Measurements from ENCODE around the gene OR56A3.

DNA sequence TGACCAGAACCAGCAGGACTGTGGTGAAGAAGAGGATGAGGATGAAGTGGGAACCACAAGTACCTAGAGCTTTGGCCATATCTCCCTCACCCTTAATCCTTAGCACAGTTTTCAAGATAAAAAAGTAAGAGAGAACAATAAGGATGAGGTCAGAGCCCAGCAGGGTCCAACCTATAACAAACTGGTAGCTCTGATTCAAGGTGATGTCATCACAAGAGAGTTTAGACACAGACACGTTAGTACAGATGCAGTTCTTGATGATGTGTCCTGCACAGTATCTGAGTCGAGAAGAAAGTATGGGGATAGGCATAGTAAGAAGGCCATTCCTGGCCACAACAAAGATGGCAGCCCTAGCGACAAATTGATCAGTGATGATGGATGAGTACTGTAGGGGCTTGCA is 25.7 kb downstream of the OR56A3 start:
- TF ChIP-seq POLR2AphosphoS5 (IDR thresholded peaks at IDR 0.05; ENCODE audit: low read depth, low read length): no peak
- no peak for TF ChIP-seq SIN3A (IDR thresholded peaks at IDR 0.05; ENCODE audit: borderline replicate concordance, low read depth, low read length)
- TF ChIP-seq TCF12 (IDR thresholded peaks at IDR 0.05): no peak
- TF ChIP-seq, protein P1, sequence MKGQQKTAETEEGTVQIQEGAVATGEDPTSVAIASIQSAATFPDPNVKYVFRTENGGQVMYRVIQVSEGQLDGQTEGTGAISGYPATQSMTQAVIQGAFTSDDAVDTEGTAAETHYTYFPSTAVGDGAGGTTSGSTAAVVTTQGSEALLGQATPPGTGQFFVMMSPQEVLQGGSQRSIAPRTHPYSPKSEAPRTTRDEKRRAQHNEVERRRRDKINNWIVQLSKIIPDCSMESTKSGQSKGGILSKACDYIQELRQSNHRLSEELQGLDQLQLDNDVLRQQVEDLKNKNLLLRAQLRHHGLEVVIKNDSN (IDR thresholded peaks at IDR 0.05; ENCODE audit: borderline replicate concordance, low read depth): no peak
- TF ChIP-seq, protein P2, sequence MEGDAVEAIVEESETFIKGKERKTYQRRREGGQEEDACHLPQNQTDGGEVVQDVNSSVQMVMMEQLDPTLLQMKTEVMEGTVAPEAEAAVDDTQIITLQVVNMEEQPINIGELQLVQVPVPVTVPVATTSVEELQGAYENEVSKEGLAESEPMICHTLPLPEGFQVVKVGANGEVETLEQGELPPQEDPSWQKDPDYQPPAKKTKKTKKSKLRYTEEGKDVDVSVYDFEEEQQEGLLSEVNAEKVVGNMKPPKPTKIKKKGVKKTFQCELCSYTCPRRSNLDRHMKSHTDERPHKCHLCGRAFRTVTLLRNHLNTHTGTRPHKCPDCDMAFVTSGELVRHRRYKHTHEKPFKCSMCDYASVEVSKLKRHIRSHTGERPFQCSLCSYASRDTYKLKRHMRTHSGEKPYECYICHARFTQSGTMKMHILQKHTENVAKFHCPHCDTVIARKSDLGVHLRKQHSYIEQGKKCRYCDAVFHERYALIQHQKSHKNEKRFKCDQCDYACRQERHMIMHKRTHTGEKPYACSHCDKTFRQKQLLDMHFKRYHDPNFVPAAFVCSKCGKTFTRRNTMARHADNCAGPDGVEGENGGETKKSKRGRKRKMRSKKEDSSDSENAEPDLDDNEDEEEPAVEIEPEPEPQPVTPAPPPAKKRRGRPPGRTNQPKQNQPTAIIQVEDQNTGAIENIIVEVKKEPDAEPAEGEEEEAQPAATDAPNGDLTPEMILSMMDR (IDR thresholded peaks at IDR 0.05): no peak
- TF ChIP-seq, protein P3, sequence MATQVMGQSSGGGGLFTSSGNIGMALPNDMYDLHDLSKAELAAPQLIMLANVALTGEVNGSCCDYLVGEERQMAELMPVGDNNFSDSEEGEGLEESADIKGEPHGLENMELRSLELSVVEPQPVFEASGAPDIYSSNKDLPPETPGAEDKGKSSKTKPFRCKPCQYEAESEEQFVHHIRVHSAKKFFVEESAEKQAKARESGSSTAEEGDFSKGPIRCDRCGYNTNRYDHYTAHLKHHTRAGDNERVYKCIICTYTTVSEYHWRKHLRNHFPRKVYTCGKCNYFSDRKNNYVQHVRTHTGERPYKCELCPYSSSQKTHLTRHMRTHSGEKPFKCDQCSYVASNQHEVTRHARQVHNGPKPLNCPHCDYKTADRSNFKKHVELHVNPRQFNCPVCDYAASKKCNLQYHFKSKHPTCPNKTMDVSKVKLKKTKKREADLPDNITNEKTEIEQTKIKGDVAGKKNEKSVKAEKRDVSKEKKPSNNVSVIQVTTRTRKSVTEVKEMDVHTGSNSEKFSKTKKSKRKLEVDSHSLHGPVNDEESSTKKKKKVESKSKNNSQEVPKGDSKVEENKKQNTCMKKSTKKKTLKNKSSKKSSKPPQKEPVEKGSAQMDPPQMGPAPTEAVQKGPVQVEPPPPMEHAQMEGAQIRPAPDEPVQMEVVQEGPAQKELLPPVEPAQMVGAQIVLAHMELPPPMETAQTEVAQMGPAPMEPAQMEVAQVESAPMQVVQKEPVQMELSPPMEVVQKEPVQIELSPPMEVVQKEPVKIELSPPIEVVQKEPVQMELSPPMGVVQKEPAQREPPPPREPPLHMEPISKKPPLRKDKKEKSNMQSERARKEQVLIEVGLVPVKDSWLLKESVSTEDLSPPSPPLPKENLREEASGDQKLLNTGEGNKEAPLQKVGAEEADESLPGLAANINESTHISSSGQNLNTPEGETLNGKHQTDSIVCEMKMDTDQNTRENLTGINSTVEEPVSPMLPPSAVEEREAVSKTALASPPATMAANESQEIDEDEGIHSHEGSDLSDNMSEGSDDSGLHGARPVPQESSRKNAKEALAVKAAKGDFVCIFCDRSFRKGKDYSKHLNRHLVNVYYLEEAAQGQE (IDR thresholded peaks at IDR 0.05; ENCODE audit: low read depth, low read length): no peak

All from SK-N-SH (cell line).